HL-60 (cell line): Measurements from ENCODE around the gene PPP1R16B.

ENCODE experiments used
- DNase-seq, 2 experiments: peaks; one replicate each; pipeline ENCODE4 v3.0.0-alpha.2; 2010 to 2020; ENCODE audit warnings: low read depth in 1 of 2, low spot score in 1 of 2
- H3K27ac ChIP-seq: fragments of 250-450 bp; sonication (Bioruptor Pico); replicated peaks from 2 replicates; pipeline ENCODE4 v1.5.1; 2020; ENCODE audit warnings: mild to moderate bottlenecking, moderate library complexity
- H3K27me3 ChIP-seq: fragments of 250-450 bp; sonication (Bioruptor Pico); 2 replicates; pipeline ENCODE4 v1.5.1; 2021; ENCODE audit warnings: mild to moderate bottlenecking, moderate library complexity; ENCODE audit not compliant: insufficient read depth, poor library complexity, severe bottlenecking
- H3K4me3 ChIP-seq: replicated peaks from 2 replicates; pipeline ENCODE4 v1.5.1; 2011; ENCODE audit warnings: mild to moderate bottlenecking, control low read depth, low read length; ENCODE audit not compliant: insufficient read depth
- CTCF ChIP-seq: IDR thresholded peaks from one replicate; pipeline ENCODE4 v1.5.1; 2011; ENCODE audit warnings: low read length, control low read depth, inconsistent platforms; ENCODE audit not compliant: insufficient read depth
- GABPA ChIP-seq: IDR thresholded peaks from 2 replicates; pipeline ENCODE4 v1.6.1; 2012; ENCODE audit warnings: low read depth
- POLR2AphosphoS5 ChIP-seq: IDR thresholded peaks from 2 replicates; pipeline ENCODE4 v1.6.1; 2012; ENCODE audit warnings: low read depth
- REST ChIP-seq: IDR thresholded peaks from 2 replicates; pipeline ENCODE4 v1.6.1; 2012; ENCODE audit warnings: low read depth; ENCODE audit not compliant: insufficient replicate concordance
- SPI1 ChIP-seq: IDR thresholded peaks from 2 replicates; pipeline ENCODE4 v1.6.1; 2012; ENCODE audit warnings: low read depth, mild to moderate bottlenecking, borderline replicate concordance

The PPP1R16B gene

GRCh38 chr20:38770546-38770945, 35.0 kb upstream of the PPP1R16B start:
- no peak overlapping the region for H3K4me3 ChIP-seq
- no peak for TF ChIP-seq CTCF
- no peak for TF ChIP-seq GABPA
- no peak for TF ChIP-seq REST
- TF ChIP-seq SPI1, result no peak
- TF ChIP-seq POLR2AphosphoS5, result no peak
- no peak for DNase-seq
- H3K27ac ChIP-seq, result no peak overlapping the region
- no peaks in the 10 kb centered on the region for H3K27me3 ChIP-seq

GRCh38 chr20:38770970-38771369, 34.5 kb upstream of the PPP1R16B start:
- no peak for TF ChIP-seq POLR2AphosphoS5
- no peak for TF ChIP-seq REST
- TF ChIP-seq SPI1, result no peak
- no peak for TF ChIP-seq CTCF
- Histone ChIP-seq H3K27me3 (no peaks in the 10 kb centered on the region), H3K27ac (no peak overlapping the region), H3K4me3 (no peak overlapping the region)
- no peak for DNase-seq

- H3K27ac ChIP-seq, result no peak overlapping the region
- no peaks in the 10 kb centered on the region for H3K27me3 ChIP-seq
- DNase-seq, result no peak
- TF ChIP-seq SPI1 (no peak), CTCF (no peak), REST (no peak), POLR2AphosphoS5 (no peak), GABPA (no peak)
- no peak overlapping the region for H3K4me3 ChIP-seq
These were observed 33.9 kb upstream of the PPP1R16B start for GRCh38 chr20:38771621-38772020.
